Right atrium auricular region (tissue), 2 donors: ENCODE results near the gene BCL2. TPM values are rescaled to one million over a fixed set of nuclear protein-coding genes. Genes with fewer than 3 reads are reported as not detected.
"Not testable (repeated sequence)": the region's sequence is repeated elsewhere in the genome, so short reads cannot be mapped to it uniquely, and the experiment has no call there.

ENCODE experiments used
- DNase-seq: peaks from one replicate; pipeline ENCODE4 v3.0.0-alpha.2; 2019; ENCODE audit warnings: low spot score
- H3K27ac ChIP-seq, 2 donors: fragments of 200-600 bp; sonication (generic); 1 replicate in 1 of 2; 2 replicates in 1 of 2; pipeline ENCODE4 v1.5.1; 2016 to 2019
- H3K27me3 ChIP-seq, 2 donors: fragments of 200-600 bp; sonication (generic); one replicate each; pipeline versions ENCODE4 v1.5.1 to v1.6.0; 2017 to 2019
- H3K36me3 ChIP-seq: fragments of 200-600 bp; sonication (generic); one replicate; pipeline ENCODE4 v1.5.1; 2016
- H3K4me1 ChIP-seq, 2 donors: fragments of 200-600 bp; sonication (generic); one replicate each; pipeline versions ENCODE4 v1.5.1 to v1.6.0; 2017 to 2019
- H3K4me3 ChIP-seq, 2 donors: fragments of 200-600 bp; sonication (generic); 1 replicate in 1 of 2; 2 replicates in 1 of 2; pipeline ENCODE4 v1.5.1; 2017 to 2019; ENCODE audit warnings: mild to moderate bottlenecking in 1 of 2, moderate library complexity in 1 of 2
- H3K9me3 ChIP-seq, 2 donors: fragments of 200-600 bp; sonication (generic); one replicate each; pipeline ENCODE4 v1.5.1; 2019
- total RNA-seq, 2 donors: library from RNA; depleted of rRNA; stranded (reverse); fragments of >200 nt; gene quantifications; one replicate each; pipeline ENCODE4 v1.1.0, GENCODE V29; 2016
- TF ChIP-seq, protein P1 (sequence below), 2 donors: fragments of 200-600 bp; sonication (generic); IDR thresholded peaks; one replicate each; pipeline ENCODE4 v1.5.1; 2019; ENCODE audit warnings: antibody characterized with exemption in 2 of 2

BCL2 gene
- total RNA-seq, 2 donors from 2014 or later, result 6.5 to 8.0 TPM

DNA sequence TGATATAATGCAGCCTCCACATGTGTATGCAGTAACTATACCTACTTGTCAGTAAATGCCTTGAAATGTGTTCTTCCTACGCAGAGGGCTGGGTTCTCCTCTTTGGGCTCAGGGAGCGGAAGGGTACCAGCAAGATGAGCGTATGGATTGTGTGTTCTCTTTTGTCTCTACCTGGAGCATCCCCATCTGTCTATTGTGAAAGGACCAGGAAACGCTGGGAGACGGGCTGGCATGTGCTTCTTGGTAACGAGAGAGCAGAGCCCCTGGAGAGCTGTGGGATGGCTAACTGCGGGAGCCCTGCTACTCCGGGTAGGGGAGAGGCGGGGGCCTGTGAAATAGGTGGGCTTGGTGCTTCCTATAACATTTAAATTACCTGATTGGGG is 80.9 kb downstream of the BCL2 start:
- H3K4me1 ChIP-seq, result peaks cover 0 to 25% of the 10 kb centered on the region in 2 donors
- H3K27ac ChIP-seq, result peak overlapping the region; percentile 75
- DNase-seq, result no peak
- no peaks in the 10 kb centered on the region for H3K9me3 ChIP-seq
- H3K4me3 ChIP-seq, result no peak overlapping the region
- H3K27me3 ChIP-seq, result no peaks in the 10 kb centered on the region
- no peaks in the 10 kb centered on the region for H3K36me3 ChIP-seq
- TF ChIP-seq, protein P1, sequence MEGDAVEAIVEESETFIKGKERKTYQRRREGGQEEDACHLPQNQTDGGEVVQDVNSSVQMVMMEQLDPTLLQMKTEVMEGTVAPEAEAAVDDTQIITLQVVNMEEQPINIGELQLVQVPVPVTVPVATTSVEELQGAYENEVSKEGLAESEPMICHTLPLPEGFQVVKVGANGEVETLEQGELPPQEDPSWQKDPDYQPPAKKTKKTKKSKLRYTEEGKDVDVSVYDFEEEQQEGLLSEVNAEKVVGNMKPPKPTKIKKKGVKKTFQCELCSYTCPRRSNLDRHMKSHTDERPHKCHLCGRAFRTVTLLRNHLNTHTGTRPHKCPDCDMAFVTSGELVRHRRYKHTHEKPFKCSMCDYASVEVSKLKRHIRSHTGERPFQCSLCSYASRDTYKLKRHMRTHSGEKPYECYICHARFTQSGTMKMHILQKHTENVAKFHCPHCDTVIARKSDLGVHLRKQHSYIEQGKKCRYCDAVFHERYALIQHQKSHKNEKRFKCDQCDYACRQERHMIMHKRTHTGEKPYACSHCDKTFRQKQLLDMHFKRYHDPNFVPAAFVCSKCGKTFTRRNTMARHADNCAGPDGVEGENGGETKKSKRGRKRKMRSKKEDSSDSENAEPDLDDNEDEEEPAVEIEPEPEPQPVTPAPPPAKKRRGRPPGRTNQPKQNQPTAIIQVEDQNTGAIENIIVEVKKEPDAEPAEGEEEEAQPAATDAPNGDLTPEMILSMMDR (IDR thresholded peaks at IDR 0.05), result no peak

DNA sequence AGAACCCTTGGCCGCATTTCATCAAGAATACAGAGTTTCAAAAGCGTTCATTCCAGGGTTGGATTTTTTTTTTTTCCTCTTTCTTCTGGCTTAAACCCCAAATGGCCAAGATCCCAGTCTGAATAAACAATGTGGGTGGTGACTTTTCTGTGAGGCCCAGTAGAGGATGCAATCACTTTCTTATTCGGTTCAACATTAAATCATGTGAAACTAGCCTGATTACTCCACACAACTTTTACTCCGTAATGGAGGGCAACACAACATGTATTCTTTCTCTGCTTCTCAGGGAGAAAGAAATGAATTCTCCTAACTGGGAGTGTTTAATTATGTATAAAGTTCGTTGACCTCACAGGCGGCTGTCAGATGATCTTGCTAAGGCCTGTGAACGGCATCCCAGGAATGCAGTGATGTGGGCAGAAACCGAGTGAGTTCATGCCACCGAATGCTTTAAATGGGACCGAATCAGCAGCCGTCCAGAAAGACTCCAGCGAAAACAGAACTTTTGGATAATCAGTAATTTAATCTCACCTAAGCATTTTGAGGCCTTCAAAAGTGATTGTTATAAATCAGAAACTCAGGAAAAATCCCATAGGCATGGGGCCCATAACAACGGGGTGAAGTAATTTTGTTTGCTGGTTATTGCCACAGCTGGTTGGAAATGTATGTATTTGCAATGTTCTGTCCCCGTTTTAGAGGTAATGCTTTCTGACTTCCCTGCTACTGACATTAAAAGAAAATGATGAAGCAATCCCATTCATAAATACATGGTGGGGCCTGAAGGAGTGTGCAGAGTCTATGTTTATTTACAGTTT is 81.5 kb downstream of the BCL2 start:
- Histone ChIP-seq H3K27me3 (no peaks in the 10 kb centered on the region), H3K36me3 (no peaks in the 10 kb centered on the region), H3K9me3 (no peaks in the 10 kb centered on the region), H3K4me3 (peak overlapping the region in 1 of 2 donors; percentile 1), H3K4me1 (peaks cover 0 to 25% of the 10 kb centered on the region in 2 donors), H3K27ac (peak overlapping the region; percentile 75)
- DNase-seq, result no peak
- TF ChIP-seq, protein P1 (IDR thresholded peaks at IDR 0.05), result no peak

DNA sequence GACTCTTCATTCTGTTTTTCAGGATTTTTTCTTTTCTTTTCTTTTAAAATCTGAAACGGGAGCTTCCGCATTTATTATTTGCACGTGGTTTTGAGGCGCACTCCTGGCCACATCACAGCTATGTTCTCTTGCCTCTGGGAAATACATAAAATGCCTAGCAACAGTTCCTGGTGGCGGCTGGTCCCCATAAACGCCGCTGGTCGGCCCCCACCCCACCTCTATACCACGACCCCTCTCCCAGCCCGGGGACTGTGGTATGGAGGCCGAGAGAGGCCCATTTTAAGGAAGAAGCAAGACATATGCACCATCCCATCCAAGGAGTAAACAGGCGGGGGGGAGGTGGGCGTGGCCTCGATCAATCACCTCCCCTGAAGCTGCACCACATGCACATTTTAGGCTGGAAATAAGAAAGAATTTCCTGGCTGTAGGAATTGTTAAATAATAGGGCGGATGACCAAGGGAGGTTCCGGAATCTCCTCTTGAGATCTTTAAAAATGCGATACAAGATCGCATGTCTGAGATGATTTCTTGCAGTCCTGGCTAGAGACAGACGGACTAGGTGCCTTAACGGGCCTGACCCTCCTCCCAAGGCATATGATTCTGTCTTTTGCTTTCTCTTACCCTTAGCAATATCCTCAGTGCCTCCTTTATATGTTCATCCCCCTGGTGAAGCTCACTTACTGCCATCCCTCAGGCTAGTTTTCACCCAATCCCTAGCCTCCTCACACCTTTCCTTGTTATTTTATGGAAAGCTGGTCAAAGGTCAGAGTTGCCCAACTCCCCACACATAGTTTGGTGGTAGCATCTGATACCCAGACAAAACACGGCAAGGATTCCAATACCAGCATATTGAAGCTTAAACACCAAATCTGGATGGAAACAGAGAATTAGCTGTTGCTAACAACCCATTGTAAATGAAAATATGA is 82.4 kb downstream of the BCL2 start:
- peak overlapping the region; percentile 75 for H3K27ac ChIP-seq
- TF ChIP-seq, protein P1 (IDR thresholded peaks at IDR 0.05), result no peak
- peaks cover 0 to 25% of the 10 kb centered on the region in 2 donors for H3K4me1 ChIP-seq
- no peaks in the 10 kb centered on the region for H3K36me3 ChIP-seq
- no peak overlapping the region for H3K4me3 ChIP-seq
- no peak for DNase-seq
- no peaks in the 10 kb centered on the region for H3K9me3 ChIP-seq
- no peaks in the 10 kb centered on the region for H3K27me3 ChIP-seq

DNA sequence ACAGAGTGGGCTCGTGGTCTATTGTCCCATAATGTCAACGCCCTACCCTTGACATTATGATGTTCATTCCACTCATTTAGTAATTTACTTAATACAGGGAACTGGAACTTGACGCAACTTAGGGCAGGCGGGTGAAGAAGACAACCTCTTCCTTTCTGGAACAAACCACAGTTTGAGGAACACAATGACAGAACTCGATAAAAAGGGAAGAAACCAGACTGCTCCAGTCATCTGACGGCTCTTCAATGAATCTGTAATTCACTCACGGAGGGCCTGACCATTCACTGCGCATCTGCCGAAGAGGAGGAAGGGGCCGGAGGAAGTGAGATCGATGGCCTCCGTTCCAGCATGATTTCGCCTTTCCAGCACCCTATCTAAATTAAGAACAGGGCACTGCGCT is 83.2 kb downstream of the BCL2 start:
- peak overlapping the region in 1 of 2 donors; percentile 75 for H3K27ac ChIP-seq
- no peaks in the 10 kb centered on the region for H3K36me3 ChIP-seq
- H3K4me1 ChIP-seq, result peaks cover 0 to 25% of the 10 kb centered on the region in 2 donors
- DNase-seq, result no peak
- TF ChIP-seq, protein P1 (IDR thresholded peaks at IDR 0.05), result no peak
- H3K27me3 ChIP-seq, result no peaks in the 10 kb centered on the region
- no peaks in the 10 kb centered on the region for H3K9me3 ChIP-seq
- H3K4me3 ChIP-seq, result no peak overlapping the region

DNA sequence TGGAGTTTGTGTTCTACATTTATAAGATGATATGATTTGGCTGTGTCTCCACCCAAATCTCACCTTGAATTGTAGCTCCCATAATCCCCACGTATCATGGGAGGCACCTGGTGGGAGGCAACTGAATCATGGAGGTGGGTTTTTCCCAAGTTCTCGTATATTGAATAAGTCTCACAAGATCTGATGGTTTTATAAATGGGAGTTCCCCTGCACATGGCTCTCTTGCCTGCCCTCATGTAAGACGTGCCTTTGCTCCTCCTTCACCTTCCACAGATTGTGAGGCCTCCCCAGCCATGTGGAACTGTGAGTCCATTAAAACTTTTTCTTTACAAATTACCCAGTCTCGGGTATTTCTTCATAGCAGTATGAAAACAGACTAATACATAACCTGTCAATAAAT is 83.6 kb downstream of the BCL2 start:
- not testable (repeated sequence) for H3K9me3 ChIP-seq, H3K4me3 ChIP-seq, H3K27me3 ChIP-seq, H3K36me3 ChIP-seq, DNase-seq
- Histone ChIP-seq H3K4me1 (peaks cover 0 to 25% of the 10 kb centered on the region in 2 donors), H3K27ac (peak overlapping the region in 1 of 2 donors; percentile 75)

DNA sequence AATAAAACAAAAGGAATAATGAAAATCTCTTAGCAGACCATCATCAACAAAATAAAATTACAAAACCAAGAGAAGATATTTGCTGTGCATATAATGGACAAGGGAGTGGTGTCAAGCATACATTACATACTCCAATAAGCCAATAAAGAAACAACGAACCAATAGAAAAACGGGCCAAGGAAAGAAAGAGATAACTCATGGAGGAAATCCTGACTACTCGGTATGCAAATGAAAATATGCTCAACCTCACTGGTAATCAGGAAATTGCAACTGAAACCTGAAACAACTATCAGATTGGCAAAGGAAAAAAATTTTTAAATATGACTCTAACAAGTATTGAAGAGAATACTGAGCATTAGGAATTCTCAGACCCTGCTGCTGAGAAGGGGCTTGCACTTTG is 84.7 kb downstream of the BCL2 start:
- TF ChIP-seq, protein P1 (IDR thresholded peaks at IDR 0.05), result no peak
- Histone ChIP-seq H3K27ac (no peak overlapping the region), H3K9me3 (no peaks in the 10 kb centered on the region), H3K36me3 (no peaks in the 10 kb centered on the region), H3K4me3 (no peak overlapping the region), H3K27me3 (no peaks in the 10 kb centered on the region), H3K4me1 (peaks cover 0 to 25% of the 10 kb centered on the region in 2 donors)
- DNase-seq, result no peak
